Mesodermal cell (in vitro differentiated cells): Measurements from ENCODE around the gene TMEM141. TPM values are rescaled to one million over a fixed set of nuclear protein-coding genes. Genes with fewer than 3 reads are reported as not detected.

Experiments
- H3K27ac ChIP-seq: 2 replicates; pipeline ENCODE4 v1.7.0; 2013; ENCODE audit warnings: mild to moderate bottlenecking, low read depth, low read length, moderate library complexity; ENCODE audit not compliant: severe bottlenecking
- H3K36me3 ChIP-seq: 2 replicates; pipeline ENCODE4 v1.7.1; 2013; ENCODE audit warnings: mild to moderate bottlenecking, low read length, moderate library complexity; ENCODE audit not compliant: control insufficient read depth, insufficient read depth
- H3K4me1 ChIP-seq: one replicate; pipeline ENCODE4 v1.7.1; 2013; ENCODE audit warnings: mild to moderate bottlenecking, low read length; ENCODE audit not compliant: insufficient read depth, control insufficient read depth, poor library complexity, severe bottlenecking
- H3K4me3 ChIP-seq: 2 replicates; pipeline ENCODE4 v1.7.0; 2013; ENCODE audit warnings: low read length, control low read depth, mild to moderate bottlenecking; ENCODE audit not compliant: insufficient read depth, poor library complexity, severe bottlenecking; ENCODE audit errors: extremely low read depth
- H3K9me3 ChIP-seq: 2 replicates; pipeline ENCODE4 v1.7.1; 2013; ENCODE audit warnings: mild to moderate bottlenecking, low read length, moderate library complexity; ENCODE audit not compliant: control insufficient read depth
- WGBS, 2 experiments: methylation state at CpG; one replicate each; pipeline ENCODE4 v1.1.5; 2013; ENCODE audit warnings: missing lambda C conversion rate in 2 of 2; ENCODE audit not compliant: insufficient coverage in 2 of 2; 5-methylcytosine and 5-hydroxymethylcytosine counted together
- polyA plus RNA-seq, 2 experiments: library from polyadenylated mRNA; stranded (reverse); fragments of 50-300 nt; gene quantifications; one replicate each; pipeline ENCODE4 v1.2.3, GENCODE V29; 2013

The TMEM141 gene
- 103 TPM for polyA plus RNA-seq (2013, experiment 1 of 2)
- polyA plus RNA-seq (2013, experiment 2 of 2): 109 TPM

- Histone ChIP-seq H3K4me1 (peaks cover 42% of the 10 kb centered on the region), H3K9me3 (no peaks in the 10 kb centered on the region), H3K27ac (peak within 1 kb of the TSS; percentile 95), H3K4me3 (peak within 1 kb of the TSS; percentile 93), H3K36me3 (peaks cover 23% of the 10 kb centered on the region)
- WGBS, 2 experiments: 0 to 1% methylated on average over 42 of the region's 70 CpGs
These were observed at the start of gene TMEM141 for GRCh38 chr9:136790640-136791515. Gene TMEM141 (plus strand): TSS chr9:136791344. CDS start chr9:136791371, 27 bp downstream.

- 81 to 87% methylated on average over 23 to 32 of the region's 32 CpGs for WGBS, 2 experiments
- no peaks in the 10 kb centered on the region for H3K9me3 ChIP-seq
These were observed 49.1 kb upstream of the TMEM141 start for GRCh38 chr9:136741883-136742571.

GRCh38 chr9:136742591-136743391, 48.4 kb upstream of the TMEM141 start, which contains the start of gene LCN10:
Gene LCN10 (minus strand): TSS chr9:136742940. CDS start chr9:136742903, 37 bp downstream.
- H3K4me3 ChIP-seq: no peak within 1 kb of the TSS
- H3K27ac ChIP-seq: no peak within 1 kb of the TSS
- no peaks in the 10 kb centered on the region for H3K9me3 ChIP-seq
- H3K4me1 ChIP-seq: no peaks in the 10 kb centered on the region
- 70 to 74% methylated on average over 12 to 16 of the region's 25 CpGs for WGBS, 2 experiments
- H3K36me3 ChIP-seq: no peaks in the 10 kb centered on the region

More at GRCh38 chr9:136741883-136742571, 49.1 kb upstream of the TMEM141 start:
- no peaks in the 10 kb centered on the region for H3K36me3 ChIP-seq
- H3K4me1 ChIP-seq: no peaks in the 10 kb centered on the region
- H3K4me3 ChIP-seq: no peak overlapping the region
- no peak overlapping the region for H3K27ac ChIP-seq

- H3K4me1 ChIP-seq: no peaks in the 10 kb centered on the region
- 92 to 93% methylated on average over 14 to 16 of the region's 16 CpGs for WGBS, 2 experiments
- no peak overlapping the region for H3K27ac ChIP-seq
- no peaks in the 10 kb centered on the region for H3K9me3 ChIP-seq
- no peaks in the 10 kb centered on the region for H3K36me3 ChIP-seq
- H3K4me3 ChIP-seq: no peak overlapping the region
These were observed 47.4 kb upstream of the TMEM141 start for GRCh38 chr9:136743639-136744211.

- Histone ChIP-seq H3K9me3 (no peaks in the 10 kb centered on the region), H3K4me3 (no peak overlapping the region), H3K4me1 (no peaks in the 10 kb centered on the region), H3K36me3 (no peaks in the 10 kb centered on the region), H3K27ac (no peak overlapping the region)
- WGBS, 2 experiments: 93 to 95% methylated on average over 10 to 11 of the region's 18 CpGs
These were observed 46.4 kb upstream of the TMEM141 start for GRCh38 chr9:136744773-136745172.

- H3K4me1 ChIP-seq: no peaks in the 10 kb centered on the region
- H3K36me3 ChIP-seq: no peaks in the 10 kb centered on the region
- H3K4me3 ChIP-seq: no peak overlapping the region
- no peaks in the 10 kb centered on the region for H3K9me3 ChIP-seq
- no peak overlapping the region for H3K27ac ChIP-seq
- WGBS, 2 experiments: 88 to 92% methylated on average over 20 to 21 of the region's 23 CpGs
These were observed 45.6 kb upstream of the TMEM141 start for GRCh38 chr9:136745389-136746154.

- 88 to 93% methylated on average over 8 to 9 of the region's 22 CpGs for WGBS, 2 experiments
These were observed 45.0 kb upstream of the TMEM141 start for GRCh38 chr9:136746155-136746490.

GRCh38 chr9:136746621-136747020, 44.5 kb upstream of the TMEM141 start:
- Histone ChIP-seq H3K27ac (no peak overlapping the region), H3K4me1 (no peaks in the 10 kb centered on the region), H3K9me3 (peaks cover 6% of the 10 kb centered on the region), H3K36me3 (no peaks in the 10 kb centered on the region), H3K4me3 (no peak overlapping the region)
- 92 to 94% methylated on average over 15 of the region's 18 CpGs for WGBS, 2 experiments

More at GRCh38 chr9:136746155-136746490, 45.0 kb upstream of the TMEM141 start:
- H3K4me1 ChIP-seq: no peaks in the 10 kb centered on the region
- H3K9me3 ChIP-seq: peaks cover under 1% of the 10 kb centered on the region
- no peak overlapping the region for H3K27ac ChIP-seq
- H3K36me3 ChIP-seq: no peaks in the 10 kb centered on the region
- no peak overlapping the region for H3K4me3 ChIP-seq

GRCh38 chr9:136747161-136748060, 43.7 kb upstream of the TMEM141 start:
- WGBS, 2 experiments: 85 to 93% methylated on average over 17 to 22 of the region's 22 CpGs
- H3K4me3 ChIP-seq: no peak overlapping the region
- peaks cover 13% of the 10 kb centered on the region for H3K9me3 ChIP-seq
- no peak overlapping the region for H3K27ac ChIP-seq
- H3K36me3 ChIP-seq: no peaks in the 10 kb centered on the region
- no peaks in the 10 kb centered on the region for H3K4me1 ChIP-seq
